ENCODE results near the gene PPBP. TPM values are rescaled to one million over a fixed set of nuclear protein-coding genes. Genes with fewer than 3 reads are reported as not detected.

Gene PPBP
- total RNA-seq, 3 donors from 2014 or later: not detected

- no peak for ATAC-seq
- intact Hi-C loops (cut with DNase I, micrococcal nuclease): no loop called here
- no peak for TF ChIP-seq CTCF (IDR thresholded peaks at IDR 0.05)
- H3K4me3 ChIP-seq: no peak overlapping the region
- no peak for DNase-seq
- H3K4me1 ChIP-seq (ENCODE audit: low read depth): no peaks in the 10 kb centered on the region
- H3K36me3 ChIP-seq (ENCODE audit: low read depth): no peaks in the 10 kb centered on the region
- H3K9me3 ChIP-seq: no peaks in the 10 kb centered on the region
Measured at GRCh38 chr4:73992050-73992449, 4.1 kb upstream of the PPBP start.

DNA sequence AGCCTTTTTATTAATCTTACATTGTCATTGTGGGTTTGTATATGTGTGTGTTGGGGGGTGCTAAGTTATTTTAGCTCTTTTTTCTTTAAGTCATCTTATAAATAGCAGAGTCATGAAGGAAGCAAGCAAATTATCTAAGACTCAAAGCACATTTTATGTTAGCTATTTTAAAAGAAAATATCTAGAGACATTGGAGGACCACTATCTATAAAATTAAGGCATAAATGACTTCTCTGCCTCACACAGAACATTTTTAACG lies 3.7 kb upstream of the PPBP start:
- intact Hi-C loops (cut with DNase I, micrococcal nuclease): no loop called here
- ATAC-seq (no peak), DNase-seq (no peak)
- TF ChIP-seq CTCF (IDR thresholded peaks at IDR 0.05): no peak
- Histone ChIP-seq H3K9me3 (no peaks in the 10 kb centered on the region), H3K4me1 (ENCODE audit: low read depth) (no peaks in the 10 kb centered on the region), H3K36me3 (ENCODE audit: low read depth) (no peaks in the 10 kb centered on the region), H3K4me3 (no peak overlapping the region)

GRCh38 chr4:73990988-73991741 lies 3.2 kb upstream of the PPBP start:
- no peaks in the 10 kb centered on the region for H3K9me3 ChIP-seq
- TF ChIP-seq CTCF (IDR thresholded peaks at IDR 0.05): no peak
- H3K36me3 ChIP-seq (ENCODE audit: low read depth): no peaks in the 10 kb centered on the region
- no peak overlapping the region for H3K4me3 ChIP-seq
- intact Hi-C loops (cut with DNase I, micrococcal nuclease): no loop called here
- no peaks in the 10 kb centered on the region for H3K4me1 ChIP-seq (ENCODE audit: low read depth)
- DNase-seq: no peak
- ATAC-seq: no peak

DNA sequence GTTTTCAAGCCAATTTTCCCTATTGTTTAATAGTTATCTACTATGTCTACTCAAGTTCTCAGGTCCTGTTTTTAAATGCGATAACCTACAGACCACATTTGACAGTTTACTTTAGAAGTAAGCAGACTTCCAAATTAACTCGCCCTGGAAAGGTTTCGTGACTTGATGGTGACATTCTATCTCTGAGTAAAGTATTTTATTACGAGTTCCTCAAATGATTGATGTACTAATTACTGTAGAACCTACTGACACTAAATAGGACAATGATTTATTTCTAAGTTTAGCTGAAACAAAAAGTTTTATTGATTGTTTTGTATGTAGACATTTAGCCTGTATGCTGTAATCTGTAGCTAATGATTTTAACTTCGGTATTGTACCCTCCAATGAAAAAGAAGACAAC lies 1.9 kb upstream of the PPBP start:
- no peak for TF ChIP-seq CTCF (IDR thresholded peaks at IDR 0.05)
- intact Hi-C loops (cut with DNase I, micrococcal nuclease): no loop called here
- DNase-seq: no peak
- H3K4me3 ChIP-seq: no peak overlapping the region
- H3K4me1 ChIP-seq (ENCODE audit: low read depth): no peaks in the 10 kb centered on the region
- no peaks in the 10 kb centered on the region for H3K9me3 ChIP-seq
- ATAC-seq: no peak
- H3K36me3 ChIP-seq (ENCODE audit: low read depth): no peaks in the 10 kb centered on the region

DNA sequence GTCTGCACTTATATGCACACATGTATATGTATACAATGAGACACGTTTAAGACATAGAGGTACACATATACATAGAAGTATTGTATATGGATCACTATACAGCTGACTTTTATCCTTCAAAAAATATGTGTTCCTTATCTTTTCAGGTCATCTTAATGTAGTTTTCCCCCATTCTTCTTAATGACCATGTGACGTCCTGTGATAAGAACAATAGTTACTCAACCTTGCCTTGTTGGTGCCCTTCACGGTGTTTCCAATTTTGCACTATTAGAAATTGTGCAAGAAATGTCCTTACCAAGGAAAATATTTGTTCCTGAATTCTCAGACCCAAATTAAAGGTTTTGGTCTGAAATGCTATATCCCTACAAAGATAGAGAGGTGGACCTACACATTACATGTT lies 1.0 kb upstream of the PPBP start:
- ATAC-seq: no peak
- DNase-seq: no peak
- Histone ChIP-seq H3K4me1 (ENCODE audit: low read depth) (no peaks in the 10 kb centered on the region), H3K36me3 (ENCODE audit: low read depth) (no peaks in the 10 kb centered on the region), H3K4me3 (no peak overlapping the region), H3K9me3 (no peaks in the 10 kb centered on the region)
- intact Hi-C loops (cut with DNase I, micrococcal nuclease): no loop called here
- TF ChIP-seq CTCF (IDR thresholded peaks at IDR 0.05): no peak

DNA sequence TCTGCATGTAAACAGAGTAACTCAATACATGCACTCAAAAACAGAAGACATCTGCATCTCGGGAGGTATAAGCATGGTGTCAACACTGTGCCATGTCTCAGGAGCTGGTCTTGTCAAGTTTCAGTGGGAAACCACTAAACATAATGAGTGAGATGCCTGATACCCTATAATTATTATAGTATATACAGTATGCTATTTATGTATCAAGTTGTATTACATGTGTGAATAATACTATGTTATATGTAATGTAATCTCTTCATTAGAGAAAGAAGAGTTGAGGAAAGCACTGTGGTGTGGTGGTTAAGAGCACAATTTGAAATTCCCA lies 2.5 kb downstream of the PPBP start:
- ATAC-seq: no peak
- Histone ChIP-seq H3K9me3 (no peaks in the 10 kb centered on the region), H3K4me3 (no peak overlapping the region), H3K4me1 (ENCODE audit: low read depth) (no peaks in the 10 kb centered on the region), H3K36me3 (ENCODE audit: low read depth) (no peaks in the 10 kb centered on the region)
- intact Hi-C loops (cut with DNase I, micrococcal nuclease): no loop called here
- no peak for DNase-seq
- TF ChIP-seq CTCF (IDR thresholded peaks at IDR 0.05): no peak

Data from mucosa of descending colon (tissue), 3 donors.